Measurements from ENCODE around the gene NCKAP5. TPM values are rescaled to one million over a fixed set of nuclear protein-coding genes. Genes with fewer than 3 reads are reported as not detected.

NCKAP5 gene
- total and polyA plus RNA-seq, 4 donors: 0.57 to 2.8 (median 2.4) TPM

DNA sequence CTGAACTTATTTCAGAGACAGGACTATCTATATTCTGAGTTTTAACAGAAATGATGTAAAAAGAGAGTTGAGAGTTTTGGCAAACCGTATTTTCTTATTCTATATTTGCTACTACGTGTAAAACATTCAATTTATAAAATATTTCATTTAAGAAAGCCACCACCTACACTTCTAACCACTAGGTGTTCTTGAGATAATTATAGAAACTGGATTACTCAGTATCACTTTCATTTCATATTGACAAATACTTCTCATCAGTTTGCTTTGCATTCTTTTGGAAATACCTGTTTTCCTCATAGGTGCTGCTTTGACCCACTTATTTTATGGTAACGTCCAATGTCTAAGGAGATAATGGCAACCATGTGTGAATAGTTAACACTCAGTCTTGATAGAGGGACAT is 794.9 kb downstream of the NCKAP5 start:
- TF ChIP-seq FOXA1 (IDR thresholded peaks at IDR 0.05): no peak
- no peak for TF ChIP-seq RAD21 (IDR thresholded peaks at IDR 0.05)
- TF ChIP-seq EGR1 (IDR thresholded peaks at IDR 0.05; ENCODE audit: low read depth in 2 of 2): no peak
- no peak for TF ChIP-seq NR2F2 (IDR thresholded peaks at IDR 0.05)
- TF ChIP-seq FOXA2 (IDR thresholded peaks at IDR 0.05): no peak
- TF ChIP-seq SP1 (IDR thresholded peaks at IDR 0.05): no peak
- TF ChIP-seq, protein P1, sequence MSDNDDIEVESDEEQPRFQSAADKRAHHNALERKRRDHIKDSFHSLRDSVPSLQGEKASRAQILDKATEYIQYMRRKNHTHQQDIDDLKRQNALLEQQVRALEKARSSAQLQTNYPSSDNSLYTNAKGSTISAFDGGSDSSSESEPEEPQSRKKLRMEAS (IDR thresholded peaks at IDR 0.05): no peak
- TF ChIP-seq RXRA (IDR thresholded peaks at IDR 0.05): no peak
- TF ChIP-seq HNF4G (IDR thresholded peaks at IDR 0.05): no peak
- H3K4me3 ChIP-seq (ENCODE audit: low read depth in 1 of 3, low read length in 3 of 3): no peak overlapping the region
- no peaks in the 10 kb centered on the region for H3K9me3 ChIP-seq (ENCODE audit: control insufficient read depth in 4 of 4, low read length in 3 of 4)
- 91% methylated on average over 3 of the region's 3 CpGs for WGBS
- peaks cover 0 to 4% (median 0%) of the 10 kb centered on the region in 4 donors for H3K4me1 ChIP-seq (ENCODE audit: control insufficient read depth in 4 of 4, insufficient read depth in 4 of 4, low read length in 3 of 4)
- H3K27me3 ChIP-seq (ENCODE audit: control insufficient read depth in 4 of 4, insufficient read depth in 4 of 4, low read length in 3 of 4): no peaks in the 10 kb centered on the region
- DNase-seq (ENCODE audit: low spot score): no peak
- peaks cover 0 to 6% (median 1%) of the 10 kb centered on the region in 4 donors for H3K36me3 ChIP-seq (ENCODE audit: control insufficient read depth in 4 of 4, insufficient read depth in 3 of 4, low read depth in 1 of 4, low read length in 3 of 4)
- no peak overlapping the region for H3K9ac ChIP-seq (ENCODE audit: low read depth in 1 of 2, low read length in 2 of 2)
- no peak overlapping the region for H3K27ac ChIP-seq (ENCODE audit: low read depth in 1 of 2, low read length in 2 of 2)

GRCh38 chr2:132772340-132772739 is 795.9 kb downstream of the NCKAP5 start:
- Histone ChIP-seq H3K27me3 (ENCODE audit: control insufficient read depth in 4 of 4, insufficient read depth in 4 of 4, low read length in 3 of 4) (no peaks in the 10 kb centered on the region), H3K36me3 (ENCODE audit: control insufficient read depth in 4 of 4, insufficient read depth in 3 of 4, low read depth in 1 of 4, low read length in 3 of 4) (peaks cover 0 to 6% (median 1%) of the 10 kb centered on the region in 4 donors), H3K27ac (ENCODE audit: low read depth in 1 of 2, low read length in 2 of 2) (no peak overlapping the region), H3K9ac (ENCODE audit: low read depth in 1 of 2, low read length in 2 of 2) (no peak overlapping the region), H3K4me3 (ENCODE audit: low read depth in 1 of 3, low read length in 3 of 3) (no peak overlapping the region), H3K9me3 (ENCODE audit: control insufficient read depth in 4 of 4, low read length in 3 of 4) (no peaks in the 10 kb centered on the region), H3K4me1 (ENCODE audit: control insufficient read depth in 4 of 4, insufficient read depth in 4 of 4, low read length in 3 of 4) (peaks cover 0 to 4% (median 0%) of the 10 kb centered on the region in 4 donors)
- TF ChIP-seq RXRA (IDR thresholded peaks at IDR 0.05): no peak
- no peak for TF ChIP-seq HNF4A (conservative IDR thresholded peaks at IDR 0.05)
- no peak for TF ChIP-seq HNF4G (IDR thresholded peaks at IDR 0.05)
- no peak for TF ChIP-seq GABPA (IDR thresholded peaks at IDR 0.05 in 1 of 2, conservative IDR thresholded peaks at IDR 0.05 in 1 of 2)
- no peak for TF ChIP-seq FOXA2 (IDR thresholded peaks at IDR 0.05)
- no peak for TF ChIP-seq CTCF (IDR thresholded peaks at IDR 0.05; ENCODE audit: low read depth, low read length, missing input control)
- TF ChIP-seq SP1 (IDR thresholded peaks at IDR 0.05): no peak
- TF ChIP-seq TAF1 (conservative IDR thresholded peaks at IDR 0.05): no peak
- no peak for TF ChIP-seq JUND (IDR thresholded peaks at IDR 0.05)
- no peak for TF ChIP-seq ZBTB33 (IDR thresholded peaks at IDR 0.05)
- no peak for TF ChIP-seq YY1 (IDR thresholded peaks at IDR 0.05)
- TF ChIP-seq FOXA1 (IDR thresholded peaks at IDR 0.05): no peak
- TF ChIP-seq RAD21 (IDR thresholded peaks at IDR 0.05): no peak
- TF ChIP-seq, protein P2, sequence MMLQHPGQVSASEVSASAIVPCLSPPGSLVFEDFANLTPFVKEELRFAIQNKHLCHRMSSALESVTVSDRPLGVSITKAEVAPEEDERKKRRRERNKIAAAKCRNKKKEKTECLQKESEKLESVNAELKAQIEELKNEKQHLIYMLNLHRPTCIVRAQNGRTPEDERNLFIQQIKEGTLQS (IDR thresholded peaks at IDR 0.05): no peak
- no peak for TF ChIP-seq EGR1 (IDR thresholded peaks at IDR 0.05; ENCODE audit: low read depth in 2 of 2)
- TF ChIP-seq, protein P3, sequence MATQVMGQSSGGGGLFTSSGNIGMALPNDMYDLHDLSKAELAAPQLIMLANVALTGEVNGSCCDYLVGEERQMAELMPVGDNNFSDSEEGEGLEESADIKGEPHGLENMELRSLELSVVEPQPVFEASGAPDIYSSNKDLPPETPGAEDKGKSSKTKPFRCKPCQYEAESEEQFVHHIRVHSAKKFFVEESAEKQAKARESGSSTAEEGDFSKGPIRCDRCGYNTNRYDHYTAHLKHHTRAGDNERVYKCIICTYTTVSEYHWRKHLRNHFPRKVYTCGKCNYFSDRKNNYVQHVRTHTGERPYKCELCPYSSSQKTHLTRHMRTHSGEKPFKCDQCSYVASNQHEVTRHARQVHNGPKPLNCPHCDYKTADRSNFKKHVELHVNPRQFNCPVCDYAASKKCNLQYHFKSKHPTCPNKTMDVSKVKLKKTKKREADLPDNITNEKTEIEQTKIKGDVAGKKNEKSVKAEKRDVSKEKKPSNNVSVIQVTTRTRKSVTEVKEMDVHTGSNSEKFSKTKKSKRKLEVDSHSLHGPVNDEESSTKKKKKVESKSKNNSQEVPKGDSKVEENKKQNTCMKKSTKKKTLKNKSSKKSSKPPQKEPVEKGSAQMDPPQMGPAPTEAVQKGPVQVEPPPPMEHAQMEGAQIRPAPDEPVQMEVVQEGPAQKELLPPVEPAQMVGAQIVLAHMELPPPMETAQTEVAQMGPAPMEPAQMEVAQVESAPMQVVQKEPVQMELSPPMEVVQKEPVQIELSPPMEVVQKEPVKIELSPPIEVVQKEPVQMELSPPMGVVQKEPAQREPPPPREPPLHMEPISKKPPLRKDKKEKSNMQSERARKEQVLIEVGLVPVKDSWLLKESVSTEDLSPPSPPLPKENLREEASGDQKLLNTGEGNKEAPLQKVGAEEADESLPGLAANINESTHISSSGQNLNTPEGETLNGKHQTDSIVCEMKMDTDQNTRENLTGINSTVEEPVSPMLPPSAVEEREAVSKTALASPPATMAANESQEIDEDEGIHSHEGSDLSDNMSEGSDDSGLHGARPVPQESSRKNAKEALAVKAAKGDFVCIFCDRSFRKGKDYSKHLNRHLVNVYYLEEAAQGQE (IDR thresholded peaks at IDR 0.05): no peak
- TF ChIP-seq, protein P1 (IDR thresholded peaks at IDR 0.05): no peak
- no peak for TF ChIP-seq NR2F2 (IDR thresholded peaks at IDR 0.05)
- no peak for DNase-seq (ENCODE audit: low spot score)
- WGBS: 56% methylated on average over 2 of the region's 2 CpGs
